Lower leg skin (tissue), 4 donors: ENCODE results near the gene DNAH9. TPM values are rescaled to one million over a fixed set of nuclear protein-coding genes. Genes with fewer than 3 reads are reported as not detected.

Experiments
- DNase-seq, 2 donors: peaks; one replicate each; pipeline ENCODE4 v3.0.0-alpha.2; 2019; ENCODE audit warnings: low spot score in 2 of 2
- H3K4me3 ChIP-seq: fragments of 200-600 bp; sonication (generic); 2 replicates; pipeline ENCODE4 v1.5.1; 2017; ENCODE audit warnings: mild to moderate bottlenecking, low read depth; ENCODE audit not compliant: poor library complexity, severe bottlenecking
- CTCF ChIP-seq, 3 donors: fragments of 450-650 bp; IDR thresholded peaks; one replicate each; pipeline ENCODE4 v1.5.1; 2016; ENCODE audit warnings: antibody characterized with exemption in 3 of 3, mild to moderate bottlenecking in 3 of 3, moderate library complexity in 2 of 3
- POLR2A ChIP-seq, 2 donors: fragments of 450-650 bp; IDR thresholded peaks; one replicate each; pipeline ENCODE4 v1.6.1; 2016 to 2017; ENCODE audit warnings: antibody characterized with exemption in 2 of 2, mild to moderate bottlenecking in 1 of 2, moderate library complexity in 1 of 2
- WGBS, 2 donors: methylation state at CpG; one replicate each; pipeline ENCODE4 v1.1.5; 2018; 5-methylcytosine and 5-hydroxymethylcytosine counted together
- intact Hi-C: fragments of 100-400 bp; cut with DNase I; formaldehyde crosslinking; loops from one replicate; pipeline ENCODE4 v1.15.0; 2023; ENCODE audit warnings: low total_unique reads
- total RNA-seq, 4 donors: library from RNA; depleted of rRNA; stranded (reverse); fragments of >200 nt; gene quantifications; one replicate each; pipeline ENCODE4 v1.1.0, GENCODE V29; 2016

DNAH9 gene
- total RNA-seq, 4 donors from 2014 or later = 1.9 to 2.6 (median 2.3) TPM

- 72 to 79% methylated on average over 2 of the region's 2 CpGs for WGBS, 2 donors
- no peak for DNase-seq
- no peak for TF ChIP-seq CTCF (IDR thresholded peaks at IDR 0.05)
- TF ChIP-seq POLR2A (IDR thresholded peaks at IDR 0.05) = no peak
- H3K4me3 ChIP-seq = no peak overlapping the region
- intact Hi-C loops = no loop called here
These were observed 286.8 kb downstream of the DNAH9 start for GRCh38 chr17:11885051-11885450.

- 51 to 65% methylated on average over 5 of the region's 5 CpGs for WGBS, 2 donors
- no peak for TF ChIP-seq CTCF (IDR thresholded peaks at IDR 0.05)
- no peak for DNase-seq
- intact Hi-C loops = no loop called here
- no peak overlapping the region for H3K4me3 ChIP-seq
These were observed 291.0 kb downstream of the DNAH9 start for GRCh38 chr17:11889266-11889665.

- H3K4me3 ChIP-seq = no peak overlapping the region
- DNase-seq = no peak
- intact Hi-C loops = no loop called here
- 91 to 93% methylated on average over 4 of the region's 4 CpGs for WGBS, 2 donors
- no peak for TF ChIP-seq POLR2A (IDR thresholded peaks at IDR 0.05)
- TF ChIP-seq CTCF (IDR thresholded peaks at IDR 0.05) = no peak
These were observed 295.6 kb downstream of the DNAH9 start for GRCh38 chr17:11893862-11894261.

GRCh38 chr17:11896199-11896598, 297.9 kb downstream of the DNAH9 start:
- intact Hi-C loops = no loop called here
- no peak for TF ChIP-seq CTCF (IDR thresholded peaks at IDR 0.05)
- TF ChIP-seq POLR2A (IDR thresholded peaks at IDR 0.05) = no peak
- H3K4me3 ChIP-seq = no peak overlapping the region
- no peak for DNase-seq
- WGBS, 2 donors = 86 to 90% methylated on average over 1 of the region's 1 CpG

GRCh38 chr17:11898526-11899235, 300.4 kb downstream of the DNAH9 start:
- no peak overlapping the region for H3K4me3 ChIP-seq
- no peak for DNase-seq
- WGBS, 2 donors = 56 to 64% methylated on average over 7 of the region's 7 CpGs
- TF ChIP-seq POLR2A (IDR thresholded peaks at IDR 0.05) (no peak), CTCF (IDR thresholded peaks at IDR 0.05) (no peak)
- intact Hi-C loops = no loop called here

- H3K4me3 ChIP-seq = no peak overlapping the region
- DNase-seq = no peak
- intact Hi-C loops = no loop called here
- TF ChIP-seq CTCF (IDR thresholded peaks at IDR 0.05) = no peak
- TF ChIP-seq POLR2A (IDR thresholded peaks at IDR 0.05) = no peak
- 49 to 53% methylated on average over 4 of the region's 4 CpGs for whole genome bisulfite sequencing, 2 donors
These were observed 301.3 kb downstream of the DNAH9 start for GRCh38 chr17:11899537-11899942.
